ENCODE data around the gene PHC2.

GRCh38 chr1:33314416-33314815 is 116.5 kb downstream of the PHC2 start:
- no peak for TF ChIP-seq CTCF (conservative IDR thresholded peaks at IDR 0.05)
- TF ChIP-seq ZFX (IDR thresholded peaks at IDR 0.05), result no peak
